ENCODE results near the gene CERS3. TPM values are rescaled to one million over a fixed set of nuclear protein-coding genes. Genes with fewer than 3 reads are reported as not detected.
A peak's percentile ranks its signal among the peaks of the same experiment; 100 is the strongest.

The CERS3 gene
- total and polyA plus RNA-seq, 5 donors from 2014 or later, result 0.12 to 0.17 TPM; not detected in 3

GRCh38 chr15:100566850-100567628 is 38.3 kb upstream of the CERS3 start:
- DNase-seq (no peak), ATAC-seq (ENCODE audit: low read depth in 2 of 2) (no peak)
- H3K36me3 Mint-ChIP-seq, result peaks cover 36% of the 10 kb centered on the region
- H3K9me3 Mint-ChIP-seq, result peaks cover 0 to 2% (median 0%) of the 10 kb centered on the region in 7 donors
- H3K4me3 Mint-ChIP-seq, result no peak overlapping the region
- no peak overlapping the region for H3K27ac ChIP-seq (ENCODE audit: insufficient read depth, low read length, poor library complexity, severe bottlenecking)
- H3K9me3 ChIP-seq (ENCODE audit: control insufficient read depth in 2 of 2, low read length in 2 of 2), result no peaks in the 10 kb centered on the region
- peaks cover 26% of the 10 kb centered on the region for H3K36me3 ChIP-seq (ENCODE audit: control insufficient read depth, insufficient read depth, low read length)
- peak overlapping the region in 2 of 3 donors; percentile 66 to 67 for H3K27ac Mint-ChIP-seq
- no peak overlapping the region for H3K4me3 ChIP-seq (ENCODE audit: low read depth, low read length)
- H3K27me3 Mint-ChIP-seq, result no peaks in the 10 kb centered on the region
- H3K27me3 ChIP-seq (ENCODE audit: control insufficient read depth, insufficient read depth, low read length), result no peaks in the 10 kb centered on the region
- H3K4me1 Mint-ChIP-seq, result peaks cover 26 to 31% (median 27%) of the 10 kb centered on the region in 4 donors
- peaks cover 8% of the 10 kb centered on the region for H3K4me1 ChIP-seq (ENCODE audit: control insufficient read depth, insufficient read depth, low read length, poor library complexity, severe bottlenecking)

- Histone ChIP-seq H3K27ac (ENCODE audit: insufficient read depth, low read length, poor library complexity, severe bottlenecking) (no peak overlapping the region), H3K27me3 (ENCODE audit: control insufficient read depth, insufficient read depth, low read length) (no peaks in the 10 kb centered on the region), H3K4me1 (ENCODE audit: control insufficient read depth, insufficient read depth, low read length, poor library complexity, severe bottlenecking) (no peaks in the 10 kb centered on the region), H3K36me3 (ENCODE audit: control insufficient read depth, insufficient read depth, low read length) (peaks cover 17% of the 10 kb centered on the region), H3K9me3 (ENCODE audit: control insufficient read depth in 2 of 2, low read length in 2 of 2) (no peaks in the 10 kb centered on the region), H3K4me3 (ENCODE audit: low read depth, low read length) (no peak overlapping the region)
- no peak overlapping the region for H3K27ac Mint-ChIP-seq
- H3K4me3 Mint-ChIP-seq, result no peak overlapping the region
- ATAC-seq (ENCODE audit: low read depth in 2 of 2) (no peak), DNase-seq (no peak)
- H3K27me3 Mint-ChIP-seq, result no peaks in the 10 kb centered on the region
- peaks cover 0 to 2% (median 0%) of the 10 kb centered on the region in 7 donors for H3K9me3 Mint-ChIP-seq
- H3K36me3 Mint-ChIP-seq, result peaks cover 34% of the 10 kb centered on the region
- H3K4me1 Mint-ChIP-seq, result peaks cover 12 to 18% (median 15%) of the 10 kb centered on the region in 4 donors
These were observed 36.8 kb upstream of the CERS3 start for GRCh38 chr15:100565591-100565990.

GRCh38 chr15:100560323-100560722 is 31.6 kb upstream of the CERS3 start:
- Mint-ChIP-seq H3K4me1 (peaks cover 0 to 12% (median 4%) of the 10 kb centered on the region in 4 donors), H3K36me3 (peaks cover 25% of the 10 kb centered on the region), H3K4me3 (no peak overlapping the region), H3K27ac (peak overlapping the region in 1 of 3 donors; percentile 5), H3K27me3 (no peaks in the 10 kb centered on the region), H3K9me3 (peaks cover 0 to 2% (median 0%) of the 10 kb centered on the region in 7 donors)
- Histone ChIP-seq H3K36me3 (ENCODE audit: control insufficient read depth, insufficient read depth, low read length) (peaks cover 3% of the 10 kb centered on the region), H3K4me1 (ENCODE audit: control insufficient read depth, insufficient read depth, low read length, poor library complexity, severe bottlenecking) (no peaks in the 10 kb centered on the region), H3K4me3 (ENCODE audit: low read depth, low read length) (no peak overlapping the region), H3K27ac (ENCODE audit: insufficient read depth, low read length, poor library complexity, severe bottlenecking) (no peak overlapping the region), H3K27me3 (ENCODE audit: control insufficient read depth, insufficient read depth, low read length) (no peaks in the 10 kb centered on the region), H3K9me3 (ENCODE audit: control insufficient read depth in 2 of 2, low read length in 2 of 2) (no peaks in the 10 kb centered on the region)
- DNase-seq, result no peak
- ATAC-seq (ENCODE audit: low read depth in 2 of 2), result no peak

- Mint-ChIP-seq H3K4me1 (peaks cover 0 to 8% (median 4%) of the 10 kb centered on the region in 4 donors), H3K27ac (no peak overlapping the region), H3K4me3 (no peak overlapping the region), H3K36me3 (peaks cover 20% of the 10 kb centered on the region), H3K9me3 (peaks cover 0 to 2% (median 0%) of the 10 kb centered on the region in 7 donors), H3K27me3 (no peaks in the 10 kb centered on the region)
- no peak for ATAC-seq (ENCODE audit: low read depth in 2 of 2)
- no peak overlapping the region for H3K27ac ChIP-seq (ENCODE audit: insufficient read depth, low read length, poor library complexity, severe bottlenecking)
- H3K36me3 ChIP-seq (ENCODE audit: control insufficient read depth, insufficient read depth, low read length), result peaks cover 3% of the 10 kb centered on the region
- H3K27me3 ChIP-seq (ENCODE audit: control insufficient read depth, insufficient read depth, low read length), result no peaks in the 10 kb centered on the region
- H3K4me3 ChIP-seq (ENCODE audit: low read depth, low read length), result no peak overlapping the region
- no peaks in the 10 kb centered on the region for H3K4me1 ChIP-seq (ENCODE audit: control insufficient read depth, insufficient read depth, low read length, poor library complexity, severe bottlenecking)
- no peak for DNase-seq
- no peaks in the 10 kb centered on the region for H3K9me3 ChIP-seq (ENCODE audit: control insufficient read depth in 2 of 2, low read length in 2 of 2)
These were observed 30.6 kb upstream of the CERS3 start for GRCh38 chr15:100559330-100559729.

GRCh38 chr15:100558771-100559254 is 30.1 kb upstream of the CERS3 start:
- Histone ChIP-seq H3K9me3 (ENCODE audit: control insufficient read depth in 2 of 2, low read length in 2 of 2) (no peaks in the 10 kb centered on the region), H3K27ac (ENCODE audit: insufficient read depth, low read length, poor library complexity, severe bottlenecking) (no peak overlapping the region), H3K4me1 (ENCODE audit: control insufficient read depth, insufficient read depth, low read length, poor library complexity, severe bottlenecking) (no peaks in the 10 kb centered on the region), H3K36me3 (ENCODE audit: control insufficient read depth, insufficient read depth, low read length) (peaks cover 3% of the 10 kb centered on the region), H3K27me3 (ENCODE audit: control insufficient read depth, insufficient read depth, low read length) (no peaks in the 10 kb centered on the region), H3K4me3 (ENCODE audit: low read depth, low read length) (no peak overlapping the region)
- peaks cover 0 to 2% (median 0%) of the 10 kb centered on the region in 7 donors for H3K9me3 Mint-ChIP-seq
- ATAC-seq (ENCODE audit: low read depth in 2 of 2) (no peak), DNase-seq (no peak)
- no peak overlapping the region for H3K27ac Mint-ChIP-seq
- H3K36me3 Mint-ChIP-seq, result peaks cover 17% of the 10 kb centered on the region
- H3K4me1 Mint-ChIP-seq, result peaks cover 0 to 8% (median 4%) of the 10 kb centered on the region in 4 donors
- no peak overlapping the region for H3K4me3 Mint-ChIP-seq
- H3K27me3 Mint-ChIP-seq, result no peaks in the 10 kb centered on the region

GRCh38 chr15:100553468-100553867 is 24.7 kb upstream of the CERS3 start:
- no peak overlapping the region for H3K4me3 Mint-ChIP-seq
- no peaks in the 10 kb centered on the region for H3K27me3 Mint-ChIP-seq
- H3K27ac ChIP-seq (ENCODE audit: insufficient read depth, low read length, poor library complexity, severe bottlenecking), result no peak overlapping the region
- no peak overlapping the region for H3K4me3 ChIP-seq (ENCODE audit: low read depth, low read length)
- H3K9me3 ChIP-seq (ENCODE audit: control insufficient read depth in 2 of 2, low read length in 2 of 2), result no peaks in the 10 kb centered on the region
- H3K36me3 Mint-ChIP-seq, result peaks cover 7% of the 10 kb centered on the region
- no peak for DNase-seq
- peak overlapping the region in 1 of 3 donors; percentile 23 for H3K27ac Mint-ChIP-seq
- H3K4me1 ChIP-seq (ENCODE audit: control insufficient read depth, insufficient read depth, low read length, poor library complexity, severe bottlenecking), result no peaks in the 10 kb centered on the region
- H3K36me3 ChIP-seq (ENCODE audit: control insufficient read depth, insufficient read depth, low read length), result no peaks in the 10 kb centered on the region
- no peak for ATAC-seq (ENCODE audit: low read depth in 2 of 2)
- H3K4me1 Mint-ChIP-seq, result peaks cover 0 to 3% (median 0%) of the 10 kb centered on the region in 4 donors
- peaks cover 0 to 4% (median 0%) of the 10 kb centered on the region in 7 donors for H3K9me3 Mint-ChIP-seq
- H3K27me3 ChIP-seq (ENCODE audit: control insufficient read depth, insufficient read depth, low read length), result no peaks in the 10 kb centered on the region

GRCh38 chr15:100547961-100548360 is 19.2 kb upstream of the CERS3 start:
- no peak for ATAC-seq (ENCODE audit: low read depth in 2 of 2)
- H3K4me3 ChIP-seq (ENCODE audit: low read depth, low read length), result no peak overlapping the region
- no peak overlapping the region for H3K4me3 Mint-ChIP-seq
- no peak for DNase-seq
- H3K36me3 Mint-ChIP-seq, result peaks cover 5% of the 10 kb centered on the region
- H3K9me3 ChIP-seq (ENCODE audit: control insufficient read depth in 2 of 2, low read length in 2 of 2), result no peaks in the 10 kb centered on the region
- H3K27me3 Mint-ChIP-seq, result no peaks in the 10 kb centered on the region
- H3K27me3 ChIP-seq (ENCODE audit: control insufficient read depth, insufficient read depth, low read length), result no peaks in the 10 kb centered on the region
- peaks cover 10% of the 10 kb centered on the region for H3K4me1 ChIP-seq (ENCODE audit: control insufficient read depth, insufficient read depth, low read length, poor library complexity, severe bottlenecking)
- H3K27ac Mint-ChIP-seq, result no peak overlapping the region
- H3K36me3 ChIP-seq (ENCODE audit: control insufficient read depth, insufficient read depth, low read length), result no peaks in the 10 kb centered on the region
- peaks cover 0 to 9% (median 1%) of the 10 kb centered on the region in 4 donors for H3K4me1 Mint-ChIP-seq
- H3K9me3 Mint-ChIP-seq, result peaks cover 0 to 3% (median 0%) of the 10 kb centered on the region in 7 donors
- H3K27ac ChIP-seq (ENCODE audit: insufficient read depth, low read length, poor library complexity, severe bottlenecking), result no peak overlapping the region
